Skeletal muscle tissue (tissue), 4 donors: ENCODE results near the gene WIZ. TPM values are rescaled to one million over a fixed set of nuclear protein-coding genes. Genes with fewer than 3 reads are reported as not detected.
"Not testable (repeated sequence)": the region's sequence is repeated elsewhere in the genome, so short reads cannot be mapped to it uniquely, and the experiment has no call there.

Experiments used
- H3K27ac ChIP-seq: one replicate; pipeline ENCODE4 v1.7.0; 2013; ENCODE audit warnings: mild to moderate bottlenecking, low read depth, low read length, inconsistent platforms
- H3K27me3 ChIP-seq, 3 donors: one replicate each; pipeline ENCODE4 v1.7.0; 2013; ENCODE audit warnings: low read length in 3 of 3; ENCODE audit not compliant: control insufficient read depth in 3 of 3, insufficient read depth in 3 of 3
- H3K36me3 ChIP-seq, 3 donors: one replicate each; pipeline ENCODE4 v1.7.0; 2013; ENCODE audit warnings: low read length in 3 of 3; ENCODE audit not compliant: control insufficient read depth in 3 of 3, insufficient read depth in 3 of 3
- H3K4me1 ChIP-seq, 3 donors: one replicate each; pipeline ENCODE4 v1.7.0; 2013; ENCODE audit warnings: low read length in 3 of 3, mild to moderate bottlenecking in 3 of 3; ENCODE audit not compliant: control insufficient read depth in 3 of 3, insufficient read depth in 3 of 3
- H3K4me3 ChIP-seq, 3 donors: one replicate each; pipeline ENCODE4 v1.7.0; 2013; ENCODE audit warnings: low read length in 3 of 3
- H3K9ac ChIP-seq, 3 donors: one replicate each; pipeline ENCODE4 v1.7.0; 2013; ENCODE audit warnings: low read length in 3 of 3, mild to moderate bottlenecking in 3 of 3, moderate library complexity in 2 of 3, low read depth in 1 of 3
- H3K9me3 ChIP-seq, 3 donors: one replicate each; pipeline ENCODE4 v1.7.0; 2013; ENCODE audit warnings: low read length in 3 of 3; ENCODE audit not compliant: control insufficient read depth in 3 of 3
- total RNA-seq: library from RNA; depleted of rRNA; stranded (reverse); fragments of >200 nt; gene quantifications from one replicate; pipeline ENCODE4 v1.2.3, GENCODE V29; 2014
- donor health status: Osteomylitis.

WIZ gene
- total RNA-seq, 1 donor from 2014 or later, result 3.7 TPM

DNA sequence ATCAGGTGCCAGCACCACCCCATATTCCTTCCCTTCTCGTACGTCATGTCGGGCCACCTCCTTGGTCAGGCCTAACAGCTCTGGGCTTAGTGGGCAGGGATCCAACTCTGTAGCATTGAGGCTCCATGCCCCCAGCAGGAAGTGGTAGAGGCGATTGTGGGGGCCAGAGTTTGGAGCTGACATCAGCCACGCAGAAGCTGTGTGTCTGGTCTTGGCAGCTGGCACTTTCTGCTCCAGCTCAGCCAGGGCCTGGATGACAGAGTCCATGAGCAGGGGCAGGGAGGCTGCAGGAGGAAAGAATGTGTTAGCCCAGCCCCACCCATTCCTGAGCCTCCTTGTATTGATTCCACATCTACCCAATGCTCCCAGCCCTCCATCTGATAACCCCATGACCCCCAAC, 26.6 kb upstream of the WIZ start:
- Histone ChIP-seq H3K4me1 (no peaks in the 10 kb centered on the region), H3K9me3 (peaks cover 0 to 4% (median 2%) of the 10 kb centered on the region in 3 donors), H3K9ac (no peak overlapping the region), H3K27me3 (peaks cover 3 to 6% (median 4%) of the 10 kb centered on the region in 3 donors), H3K4me3 (no peak overlapping the region), H3K36me3 (no peaks in the 10 kb centered on the region), H3K27ac (no peak overlapping the region)

DNA sequence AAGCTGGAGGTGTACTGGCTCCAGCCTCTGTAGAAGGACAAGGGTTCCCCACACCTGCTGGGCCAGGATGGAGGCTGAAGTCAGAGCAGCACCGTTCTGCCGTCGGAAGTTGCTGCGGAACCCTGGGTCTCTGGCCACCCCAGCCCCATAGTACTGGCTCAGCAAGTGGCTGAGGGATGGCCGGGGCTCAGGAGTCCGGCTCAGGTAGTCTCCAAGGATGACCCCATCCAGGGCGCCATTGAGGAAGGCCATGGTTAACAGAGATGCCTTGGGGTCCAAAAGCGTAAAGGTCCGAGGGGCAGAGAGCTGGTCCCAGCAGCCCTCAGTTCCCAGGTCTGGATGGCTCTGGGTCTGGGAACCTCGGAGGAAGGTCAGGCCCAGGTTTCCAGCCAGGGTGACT, 25.9 kb upstream of the WIZ start:
- Histone ChIP-seq H3K4me1 (no peaks in the 10 kb centered on the region), H3K9ac (no peak overlapping the region), H3K27me3 (peaks cover 3 to 6% (median 4%) of the 10 kb centered on the region in 3 donors), H3K27ac (no peak overlapping the region), H3K36me3 (no peaks in the 10 kb centered on the region), H3K9me3 (peaks cover 0 to 4% (median 2%) of the 10 kb centered on the region in 3 donors), H3K4me3 (no peak overlapping the region)

DNA sequence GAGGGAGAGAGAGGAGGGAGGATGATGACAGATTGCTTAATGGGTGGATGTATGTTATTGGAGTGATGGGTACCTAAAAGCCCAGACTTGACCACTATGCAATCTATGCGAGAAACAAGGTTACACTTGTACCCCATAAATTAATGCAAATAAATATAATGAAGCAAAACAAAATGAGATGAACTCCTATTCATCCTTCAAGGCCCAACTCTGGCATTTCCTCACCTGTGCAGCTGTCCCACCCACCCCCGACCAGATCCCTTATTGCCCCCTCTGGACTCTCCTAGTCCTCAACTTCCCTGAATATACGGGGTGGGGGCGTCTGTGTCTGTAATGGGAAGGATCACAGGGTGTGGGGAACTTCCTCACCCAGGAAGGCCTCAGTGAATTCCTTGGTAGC, 25.4 kb upstream of the WIZ start:
- Histone ChIP-seq H3K9me3 (peaks cover 0 to 4% (median 2%) of the 10 kb centered on the region in 3 donors), H3K27me3 (peaks cover 3 to 6% (median 4%) of the 10 kb centered on the region in 3 donors), H3K36me3 (no peaks in the 10 kb centered on the region), H3K9ac (no peak overlapping the region), H3K4me3 (no peak overlapping the region), H3K27ac (no peak overlapping the region), H3K4me1 (no peaks in the 10 kb centered on the region)

DNA sequence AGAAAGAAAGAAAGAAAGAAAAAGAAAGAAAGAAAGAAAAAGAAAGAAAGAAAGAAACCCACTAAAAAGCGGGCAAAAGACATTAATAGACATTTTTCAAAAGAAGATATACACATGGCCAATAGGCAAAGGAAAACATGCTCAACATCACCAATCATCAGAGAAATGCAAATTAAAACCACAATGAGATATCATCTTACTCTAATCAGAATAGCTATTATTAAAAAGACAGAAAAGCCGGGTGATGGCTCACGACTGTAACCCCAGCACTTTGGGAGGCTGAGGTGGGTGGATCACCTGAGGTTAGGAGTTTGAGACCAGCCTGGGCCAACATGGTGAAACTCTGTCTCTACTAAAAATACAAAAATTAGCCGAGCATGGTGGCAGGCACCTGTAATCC, 24.1 kb upstream of the WIZ start:
- H3K27me3 ChIP-seq, result peaks cover 16 to 18% (median 16%) of the 10 kb centered on the region in 3 donors
- H3K9me3 ChIP-seq, H3K27ac ChIP-seq, H3K36me3 ChIP-seq, H3K4me3 ChIP-seq, H3K9ac ChIP-seq, H3K4me1 ChIP-seq: not testable (repeated sequence)

DNA sequence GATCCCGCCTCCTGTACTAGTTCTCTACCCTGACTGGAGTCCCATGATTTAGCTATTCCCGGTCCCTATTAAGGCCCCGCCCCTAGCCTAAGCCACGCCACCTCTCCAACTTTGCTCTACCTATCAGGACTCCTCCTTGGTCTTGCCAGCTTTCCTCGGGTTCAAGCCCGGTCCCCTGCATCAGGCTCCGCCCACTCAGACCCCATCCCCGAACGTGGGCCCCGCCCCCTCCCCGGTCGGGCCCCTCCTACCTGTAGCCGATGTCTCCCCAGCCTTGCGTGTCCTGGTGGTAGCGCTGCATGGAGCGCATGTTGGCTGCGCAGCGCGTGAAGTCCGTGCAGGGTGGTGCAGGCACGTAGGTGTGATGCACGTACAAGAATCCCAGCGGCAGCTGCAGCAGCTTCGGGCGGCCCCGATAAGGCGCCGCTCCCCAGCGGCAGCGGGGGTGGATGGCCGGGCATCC, 21.9 kb upstream of the WIZ start:
- no peak overlapping the region for H3K9ac ChIP-seq
- peaks cover 23 to 26% (median 23%) of the 10 kb centered on the region in 3 donors for H3K27me3 ChIP-seq

DNA sequence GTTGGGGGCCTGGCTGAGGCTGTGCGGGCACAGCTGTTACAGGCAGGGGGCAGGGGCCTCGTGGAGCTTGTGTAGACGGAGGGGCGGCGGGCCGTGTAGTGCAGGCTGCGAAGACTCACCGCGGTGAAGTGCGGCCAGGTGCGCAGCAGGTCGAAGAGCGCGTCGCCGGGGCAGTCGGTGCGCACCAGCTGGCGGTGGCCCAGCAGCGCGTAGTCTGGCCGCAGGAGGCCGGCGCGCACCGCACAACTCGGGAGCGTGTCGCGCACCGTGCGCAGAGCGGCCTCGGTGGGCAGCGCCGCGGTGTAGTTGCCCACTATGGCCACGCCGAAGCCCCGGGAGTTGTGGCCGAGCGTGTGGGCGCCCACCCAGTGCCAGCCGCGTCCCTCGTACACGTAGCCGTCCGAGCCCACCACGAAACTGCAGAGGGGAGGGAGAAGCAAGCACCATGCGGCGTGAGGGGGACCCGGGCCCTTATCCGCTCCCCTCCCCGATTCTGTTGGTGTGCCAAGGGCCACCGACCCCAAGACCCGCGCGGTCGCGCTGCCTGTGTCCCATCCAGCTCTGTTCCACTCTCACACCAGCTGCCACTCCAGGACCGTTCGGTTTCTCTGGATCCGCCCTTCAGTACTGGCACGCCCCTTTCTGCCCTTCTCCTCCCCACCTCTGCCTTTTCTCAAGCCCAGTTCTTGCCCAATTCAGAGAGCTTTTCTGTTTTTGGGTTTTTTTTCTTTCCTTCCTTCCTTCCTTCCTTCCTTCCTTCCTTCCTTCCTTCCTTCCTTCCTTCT, 19.9 kb upstream of the WIZ start:
- H3K4me3 ChIP-seq, result peak overlapping the region; percentile 45 to 56 (median 51)
- H3K9ac ChIP-seq, result peak overlapping the region in 1 of 3 donors; percentile 16
- H3K36me3 ChIP-seq, result no peaks in the 10 kb centered on the region
- peaks cover 0 to 12% (median 8%) of the 10 kb centered on the region in 3 donors for H3K4me1 ChIP-seq
- no peaks in the 10 kb centered on the region for H3K9me3 ChIP-seq
- no peak overlapping the region for H3K27ac ChIP-seq
- peaks cover 23 to 31% (median 26%) of the 10 kb centered on the region in 3 donors for H3K27me3 ChIP-seq

More for the DNA sequence above, 21.9 kb upstream of the WIZ start:
- peaks cover 0 to 4% (median under 1%) of the 10 kb centered on the region in 3 donors for H3K9me3 ChIP-seq
- H3K27ac ChIP-seq, result no peak overlapping the region
- H3K4me1 ChIP-seq, result peaks cover 0 to 10% (median 8%) of the 10 kb centered on the region in 3 donors
- no peak overlapping the region for H3K4me3 ChIP-seq
- H3K36me3 ChIP-seq, result no peaks in the 10 kb centered on the region

DNA sequence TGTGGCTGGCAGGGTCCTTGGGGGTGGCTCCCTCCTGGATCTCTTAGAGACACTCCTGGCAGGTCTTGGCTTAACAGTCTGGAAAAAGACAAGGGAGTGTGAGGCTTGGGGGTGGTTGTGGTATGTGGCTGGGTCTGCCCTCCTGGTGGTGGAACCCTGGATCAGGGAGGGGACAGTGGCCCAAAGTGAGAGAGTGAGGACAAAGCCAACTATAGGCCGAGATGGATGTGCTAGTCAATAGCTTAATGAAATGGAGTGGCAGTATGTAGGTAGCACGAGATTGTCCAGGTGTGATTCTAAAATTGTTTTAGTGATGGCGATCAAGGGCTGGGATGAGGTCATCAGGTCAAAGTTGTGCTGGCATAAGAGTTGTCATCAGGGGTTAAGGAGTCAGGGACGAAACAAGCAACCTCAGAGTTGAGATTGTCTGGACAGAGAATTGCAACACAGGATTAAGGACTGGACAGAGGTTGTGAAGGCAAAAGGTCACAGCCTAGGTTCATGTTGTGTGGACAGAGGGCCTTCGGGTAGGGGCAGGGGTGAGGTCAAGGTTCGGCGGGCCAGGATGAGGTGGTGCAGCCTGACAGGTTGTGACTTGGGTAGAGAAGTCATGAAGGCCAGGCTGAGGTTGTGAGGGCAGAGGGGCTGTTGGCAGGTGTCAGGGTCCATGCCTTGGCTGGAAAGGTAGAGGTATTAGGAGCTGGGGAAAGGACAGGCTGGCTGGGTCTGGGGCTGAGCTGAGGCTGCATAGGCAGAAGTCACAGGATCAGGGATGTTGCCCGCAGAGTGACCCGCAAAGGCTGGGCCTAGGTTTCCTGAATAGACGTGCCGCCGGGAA, 19.1 kb upstream of the WIZ start:
- H3K9me3 ChIP-seq, result no peaks in the 10 kb centered on the region
- no peak overlapping the region for H3K4me3 ChIP-seq
- peaks cover 0 to 15% (median 8%) of the 10 kb centered on the region in 3 donors for H3K4me1 ChIP-seq
- no peak overlapping the region for H3K27ac ChIP-seq
- no peaks in the 10 kb centered on the region for H3K36me3 ChIP-seq
- no peak overlapping the region for H3K9ac ChIP-seq
- H3K27me3 ChIP-seq, result peaks cover 24 to 37% (median 26%) of the 10 kb centered on the region in 3 donors

DNA sequence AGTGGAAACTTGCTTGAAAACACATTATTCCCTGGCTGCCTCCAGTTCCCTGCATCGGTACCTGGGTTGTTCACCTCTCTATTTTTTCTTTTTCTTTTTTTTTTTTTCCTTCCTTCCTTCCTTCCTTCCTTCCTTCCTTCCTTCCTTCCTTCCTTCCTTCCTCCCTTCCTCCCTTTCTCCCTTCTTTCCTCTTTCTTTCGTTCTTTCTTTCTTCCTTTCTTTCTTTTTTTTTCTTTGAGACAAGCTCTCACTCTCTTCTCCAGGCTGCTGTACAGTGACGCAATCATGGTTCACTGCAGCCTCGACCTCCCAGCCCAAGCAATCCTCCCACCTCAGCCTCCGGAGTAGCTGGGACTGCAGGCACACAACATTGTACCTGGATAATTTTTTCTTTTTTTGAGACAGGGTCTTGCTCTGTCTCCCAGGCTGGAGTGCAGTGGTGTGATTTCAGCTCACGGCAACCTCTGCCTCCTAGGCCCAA, 18.0 kb upstream of the WIZ start:
- Histone ChIP-seq H3K4me1 (peaks cover 0 to 15% (median 8%) of the 10 kb centered on the region in 3 donors), H3K27me3 (peaks cover 26 to 42% (median 29%) of the 10 kb centered on the region in 3 donors), H3K27ac (no peak overlapping the region)

DNA sequence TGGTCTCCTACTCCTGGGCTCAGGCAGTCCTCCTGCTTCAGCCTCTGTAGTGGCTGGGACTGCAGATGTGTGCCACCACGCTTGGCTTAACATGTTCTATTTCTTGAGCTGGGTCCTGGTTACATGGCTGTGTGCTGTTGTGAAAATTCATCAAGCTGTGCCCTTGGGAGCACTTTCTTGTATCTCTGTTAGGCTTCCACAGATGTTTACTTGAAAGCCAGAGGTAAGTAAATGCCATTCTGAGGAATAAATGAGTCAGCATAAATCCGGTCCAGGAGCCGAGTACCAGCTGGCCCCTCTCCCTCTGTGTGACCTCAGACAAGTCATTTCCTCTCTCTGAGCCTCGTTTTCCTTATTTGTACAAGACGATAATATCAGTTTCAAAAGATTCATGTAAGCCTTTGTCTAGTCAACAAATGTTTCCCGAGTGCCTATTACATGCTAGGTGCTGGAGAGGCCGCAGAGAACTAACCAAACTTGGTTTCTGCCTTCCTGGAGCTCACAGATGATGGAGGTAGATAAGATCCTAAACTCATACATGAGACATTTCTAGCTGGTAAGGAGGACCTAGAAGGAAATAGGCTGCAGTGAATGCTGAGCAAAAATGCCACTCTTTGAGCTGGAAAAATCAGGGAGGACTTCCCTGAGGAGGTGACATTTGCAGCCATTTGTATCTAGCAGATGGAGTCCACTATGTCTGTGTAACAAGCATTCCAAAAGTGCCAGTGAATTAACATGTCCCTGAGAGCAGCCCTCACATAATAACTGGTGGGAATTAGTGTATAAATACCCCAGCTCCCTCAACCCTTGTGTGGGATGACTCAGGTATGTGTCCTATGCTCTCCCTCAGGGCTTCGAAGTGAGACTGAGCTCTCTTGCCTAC, 17.3 kb upstream of the WIZ start:
- Histone ChIP-seq H3K9ac (no peak overlapping the region), H3K4me1 (peaks cover 0 to 15% (median 8%) of the 10 kb centered on the region in 3 donors), H3K27ac (no peak overlapping the region), H3K4me3 (no peak overlapping the region), H3K36me3 (no peaks in the 10 kb centered on the region), H3K9me3 (no peaks in the 10 kb centered on the region), H3K27me3 (peaks cover 26 to 42% (median 29%) of the 10 kb centered on the region in 3 donors)

More for the DNA sequence above, 18.0 kb upstream of the WIZ start:
- Histone ChIP-seq H3K9me3 (no peaks in the 10 kb centered on the region), H3K9ac (no peak overlapping the region), H3K36me3 (no peaks in the 10 kb centered on the region), H3K4me3 (no peak overlapping the region)
